HG03457 (cell line): ENCODE data around the gene NAA35.
"Not testable (repeated sequence)": the region's sequence is repeated elsewhere in the genome, so short reads cannot be mapped to it uniquely, and the experiment has no call there.

Source experiments
- ATAC-seq: cut with Tn5 transposase; IDR thresholded peaks from one replicate; pipeline ENCODE4 v1.9.1; 2021; ENCODE audit warnings: moderate number of reproducible peaks; ENCODE audit not compliant: unreplicated experiment

The NAA35 gene

DNA sequence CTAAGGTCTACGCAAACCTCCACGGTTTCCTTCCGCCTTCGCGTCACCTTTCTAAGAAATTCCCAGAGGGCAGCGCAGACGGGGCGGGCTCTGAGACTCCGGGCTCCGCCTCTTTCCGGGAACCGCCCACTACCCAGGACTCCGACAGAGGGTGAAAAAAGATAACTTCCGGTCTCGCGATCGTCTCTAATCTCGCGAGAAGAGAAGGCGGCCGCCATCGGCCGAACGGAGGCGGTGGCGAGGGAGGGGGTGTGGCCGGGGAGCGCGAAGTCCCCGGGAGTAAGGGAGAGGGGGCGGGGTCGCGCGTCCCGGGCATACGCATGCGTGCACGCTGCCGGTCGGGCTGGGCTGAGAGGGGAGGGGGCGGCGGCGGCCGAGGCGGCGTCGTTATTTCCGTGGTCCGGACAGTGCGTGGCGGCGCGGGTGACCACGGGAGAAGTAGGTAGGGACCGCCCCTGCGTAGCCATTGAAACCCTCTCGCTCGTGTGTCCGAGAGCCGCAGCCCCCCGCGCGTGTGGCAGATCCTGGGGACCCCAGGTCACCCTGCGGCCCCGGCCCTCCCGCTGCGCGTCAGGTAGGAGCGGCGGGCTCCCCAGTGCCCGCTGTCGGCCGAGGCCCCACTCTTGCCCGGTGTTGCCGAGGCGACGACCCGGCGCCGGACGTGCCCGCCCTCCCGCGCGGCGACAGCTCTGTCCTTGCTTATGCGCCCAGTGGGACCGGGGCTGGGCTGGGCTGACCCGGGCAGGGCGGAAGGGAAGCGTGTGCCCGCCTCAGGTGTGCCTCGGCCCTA lies at the start of gene NAA35:
Gene NAA35 (plus strand): TSS at position 315 of the 790 bp plus-strand sequence. CDS start 1,014 bp downstream, outside the sequence.
- peak; percentile 80 for ATAC-seq

GRCh38 chr9:85892401-85892800 lies 48.5 kb upstream of the NAA35 start:
- no peak for ATAC-seq

DNA sequence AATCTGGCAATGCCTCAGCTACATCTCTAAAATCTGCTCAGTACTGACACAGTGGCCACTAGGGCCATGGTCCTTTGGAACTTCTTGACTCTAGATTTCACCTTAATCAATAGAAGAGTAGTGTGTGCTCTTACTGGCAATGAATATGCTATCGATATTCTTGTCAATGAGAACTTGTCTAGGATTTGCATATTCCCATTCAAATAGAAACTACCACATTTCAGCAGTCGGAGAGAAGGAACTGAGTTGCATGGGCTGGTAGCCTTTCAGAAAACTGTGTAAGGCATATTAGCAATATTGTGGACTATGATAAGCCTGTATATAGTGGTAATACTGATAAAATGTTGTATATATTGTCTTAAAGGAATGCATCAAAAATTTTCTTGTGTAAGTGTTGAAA lies 45.3 kb upstream of the NAA35 start:
- ATAC-seq = no peak

GRCh38 chr9:85897848-85898247 lies 43.1 kb upstream of the NAA35 start:
- ATAC-seq = no peak

- ATAC-seq = no peak
Observed at GRCh38 chr9:85898332-85898731, 42.6 kb upstream of the NAA35 start.

DNA sequence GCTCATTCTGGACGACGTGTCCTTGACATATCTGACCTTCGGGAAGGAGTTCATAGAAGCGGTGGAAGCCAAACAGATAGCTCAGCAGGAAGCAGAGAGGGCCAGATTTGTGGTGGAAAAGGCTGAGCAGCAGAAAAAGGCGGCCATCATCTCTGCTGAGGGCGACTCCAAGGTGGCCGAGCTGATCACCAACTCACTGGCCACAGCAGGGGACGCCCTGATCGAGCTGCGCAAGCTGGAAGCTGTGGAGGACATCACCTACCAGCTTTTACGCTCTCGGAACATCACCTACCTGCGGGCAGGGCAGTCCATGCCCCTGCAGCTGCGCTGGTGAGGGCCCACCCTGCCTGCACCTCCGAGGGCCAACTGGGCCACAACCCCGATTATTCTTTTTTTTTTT lies 41.6 kb upstream of the NAA35 start:
- no peak for ATAC-seq

GRCh38 chr9:85900504-85901201 lies 40.3 kb upstream of the NAA35 start:
- no peak for ATAC-seq

DNA sequence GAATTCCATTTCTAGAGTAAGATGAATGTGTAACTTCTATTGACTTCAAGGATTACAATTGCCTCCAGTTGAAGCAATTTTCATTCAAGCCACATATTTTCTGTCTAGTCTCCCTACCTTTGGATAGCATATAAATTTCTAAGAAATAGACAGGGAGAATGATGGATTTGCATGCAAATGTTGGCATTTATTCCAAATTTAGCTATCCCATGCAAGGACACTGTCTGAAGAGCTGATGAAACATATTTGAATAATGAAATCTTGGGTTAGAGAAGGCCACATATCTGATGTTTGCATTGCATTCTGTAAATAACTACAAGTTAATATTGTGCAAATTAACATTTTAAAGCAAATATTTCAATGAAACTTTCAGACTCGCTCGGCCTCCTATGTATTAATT lies 36.0 kb upstream of the NAA35 start:
- no peak for ATAC-seq

DNA sequence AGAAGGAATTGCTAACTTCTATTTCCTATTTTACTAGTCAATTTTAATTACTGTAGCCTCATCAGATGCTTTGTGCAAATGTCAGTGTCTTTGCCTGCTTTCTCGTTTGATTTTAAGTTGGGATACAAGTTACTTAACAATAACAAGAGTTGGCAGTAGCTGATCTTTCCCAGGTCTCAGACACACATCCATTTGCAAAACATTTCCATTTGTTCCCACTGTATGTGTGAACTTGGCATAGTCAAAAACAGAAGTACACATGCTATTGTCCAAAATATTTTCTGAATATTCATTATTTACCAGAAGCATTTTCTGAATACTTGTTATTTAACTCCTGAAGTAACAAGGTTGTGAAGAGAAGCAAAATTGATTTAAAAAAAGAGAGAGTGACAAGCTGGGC lies 35.0 kb upstream of the NAA35 start:
- ATAC-seq = no peak

GRCh38 chr9:85909390-85909789 lies 31.6 kb upstream of the NAA35 start:
- ATAC-seq = no peak

GRCh38 chr9:85914108-85914507 lies 26.8 kb upstream of the NAA35 start:
- no peak for ATAC-seq

- no peak for ATAC-seq
Observed at GRCh38 chr9:85917756-85918155, 23.2 kb upstream of the NAA35 start.

DNA sequence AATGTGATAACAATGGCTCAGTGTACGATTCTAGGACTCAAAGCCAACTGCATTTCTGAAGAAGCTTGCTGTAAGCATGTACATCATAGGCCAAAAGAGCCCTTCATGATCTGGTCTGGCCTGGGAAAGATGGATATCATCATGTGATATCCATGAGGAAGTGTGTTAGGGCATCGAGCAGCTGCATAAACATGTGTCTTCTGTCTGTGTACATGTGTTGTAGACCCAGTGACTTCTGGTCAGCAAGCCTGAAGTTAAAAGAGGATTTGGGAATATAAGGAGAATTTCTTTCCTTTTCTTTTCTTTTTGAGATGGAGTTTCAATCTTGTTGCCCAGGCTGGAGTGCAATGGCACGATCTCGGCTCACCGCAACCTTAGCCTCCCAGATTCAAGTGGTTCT lies 15.5 kb upstream of the NAA35 start:
- no peak for ATAC-seq

DNA sequence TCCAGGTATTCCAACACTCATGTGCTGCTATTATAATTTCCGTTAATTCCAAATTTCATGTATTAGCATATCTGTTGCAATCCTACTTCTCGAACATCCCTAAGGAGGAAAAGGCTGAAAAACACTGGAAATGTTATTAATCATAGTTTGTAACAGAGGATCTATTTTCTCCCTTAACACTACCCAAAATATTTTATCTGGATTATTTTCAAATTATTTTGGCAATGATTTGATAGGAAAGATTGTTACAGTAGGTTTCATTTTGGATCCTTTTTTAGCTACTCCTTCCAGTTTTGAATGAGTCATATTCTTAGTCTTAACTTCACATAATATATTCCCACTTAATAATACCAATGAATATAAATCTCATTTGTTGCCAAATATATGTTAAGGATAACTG lies 13.9 kb upstream of the NAA35 start:
- ATAC-seq = no peak

DNA sequence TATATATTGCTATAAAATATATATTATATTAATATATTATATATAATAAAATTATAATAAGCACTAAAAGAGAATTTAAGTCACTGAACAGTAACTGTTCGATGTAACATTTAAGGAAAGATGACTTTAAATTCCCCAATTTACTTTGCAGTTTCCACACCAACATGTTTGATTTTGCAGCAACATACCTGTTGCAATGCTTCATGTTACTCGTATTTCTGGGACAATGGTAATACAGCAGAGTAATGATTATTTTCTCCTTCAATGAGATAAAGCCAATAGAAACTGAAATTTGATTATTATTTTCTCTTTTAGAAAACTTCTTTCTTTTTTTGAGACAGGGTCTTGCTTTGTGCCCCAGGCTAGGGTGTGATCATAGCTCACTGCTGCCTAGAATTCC lies 9.5 kb upstream of the NAA35 start:
- ATAC-seq = no peak

DNA sequence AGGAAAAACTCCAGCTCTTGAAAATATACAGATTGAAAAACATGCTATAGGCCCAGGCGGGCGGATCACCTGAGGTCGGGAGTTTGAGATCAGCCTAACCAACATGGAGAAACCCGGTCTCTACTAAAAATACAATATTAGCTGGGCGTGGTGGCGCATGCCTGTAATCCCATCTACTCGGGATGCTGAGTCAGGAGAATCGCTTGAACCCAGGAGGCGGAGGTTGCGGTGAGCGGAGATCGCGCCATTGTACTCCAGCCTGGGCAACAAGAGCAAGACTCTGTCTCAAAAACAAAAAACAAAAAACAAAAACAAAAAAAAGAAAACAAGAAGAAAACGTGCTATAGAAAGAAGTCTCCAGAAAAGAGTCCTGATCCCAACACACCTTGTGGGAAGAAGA lies 5.0 kb upstream of the NAA35 start:
- not testable (repeated sequence) for ATAC-seq

DNA sequence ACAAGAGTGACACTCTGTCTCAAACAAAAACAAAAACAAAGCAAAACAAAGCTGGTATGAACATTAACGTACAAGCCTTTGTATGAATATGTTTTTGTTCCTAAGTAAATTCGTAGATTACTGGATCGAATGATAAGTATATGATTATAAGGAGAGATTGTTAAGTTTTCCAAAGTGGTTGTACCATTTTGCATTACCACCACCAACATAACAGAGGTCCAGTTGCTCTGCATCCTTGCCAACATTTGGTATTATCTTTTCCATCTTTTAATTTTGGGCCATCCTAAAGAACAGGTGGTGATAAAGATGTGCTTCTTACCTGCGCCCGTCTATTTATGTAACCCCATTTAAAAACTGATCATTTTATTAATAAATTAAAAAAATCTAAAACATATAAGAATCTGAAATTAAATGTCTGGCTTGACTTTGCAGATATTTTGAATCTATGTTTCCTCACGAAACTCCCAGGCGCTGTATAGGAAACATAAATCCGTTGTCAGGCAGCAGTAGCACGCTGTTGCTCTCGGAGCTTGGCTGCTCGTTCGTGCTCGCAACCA lies 593 bp upstream of the NAA35 start:
- ATAC-seq = no peak

DNA sequence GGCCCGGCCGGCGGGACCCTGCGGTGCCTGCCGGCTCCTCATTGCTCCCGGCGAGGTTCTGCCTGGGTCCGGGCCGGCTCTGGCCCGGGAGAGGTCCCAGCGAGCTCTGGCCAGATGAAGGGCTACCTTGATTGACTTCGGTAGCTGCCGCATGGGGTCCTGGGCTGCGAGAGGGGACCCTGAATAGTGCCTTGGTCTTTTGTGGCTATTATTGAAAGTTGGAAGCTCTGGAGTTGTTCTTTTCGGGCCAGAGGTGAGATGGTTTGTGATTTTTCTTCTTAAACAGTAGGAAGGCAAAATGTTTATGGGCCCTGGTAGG lies 635 bp downstream of the NAA35 start:
- no peak for ATAC-seq

GRCh38 chr9:85941966-85942912 lies 1.3 kb downstream of the NAA35 start:
- ATAC-seq = no peak

- no peak for ATAC-seq
Observed at GRCh38 chr9:85942913-85943709, 2.2 kb downstream of the NAA35 start.
